OCI-LY7 (cell line): Measurements from ENCODE around the gene FOXL3. TPM values are rescaled to one million over a fixed set of nuclear protein-coding genes. Genes with fewer than 3 reads are reported as not detected.

ENCODE experiments used
- BruUV-seq: library from RNA; stranded (reverse); fragments of 400-500 nt; replicated peaks from 2 replicates; lab custom pipeline; 2021; lab: Mats Ljungman, UMichigan
- CTCF ChIA-PET: fragments of 300-600 bp; sonication (Branson Sonifier 250); formaldehyde crosslinking; loops from one replicate; lab custom pipeline; 2022; ENCODE audit warnings: antibody characterized with exemption; ENCODE audit not compliant: unreplicated experiment; lab: Charles Lee
- POLR2A ChIA-PET: fragments of 300-600 bp; sonication (Branson Sonifier 250); formaldehyde crosslinking; loops from one replicate; lab custom pipeline; 2022; ENCODE audit warnings: antibody characterized with exemption; lab: Charles Lee
- DNase-seq: peaks from one replicate; pipeline ENCODE4 v3.0.0-alpha.2; 2015; ENCODE audit warnings: low spot score
- H2AFZ ChIP-seq: fragments of 200-600 bp; sonication (generic), shearing (Covaris generic); 2 replicates; pipeline ENCODE4 v1.6.1; 2014; ENCODE audit warnings: mild to moderate bottlenecking, antibody characterized with exemption, low read length, moderate library complexity
- H3K27ac ChIP-seq: fragments of 200-600 bp; sonication (generic); 2 replicates; pipeline ENCODE4 v1.5.1; 2014; ENCODE audit warnings: mixed run types, low read depth, mild to moderate bottlenecking, moderate library complexity, low read length, inconsistent platforms; ENCODE audit not compliant: poor library complexity, severe bottlenecking
- H3K36me3 ChIP-seq: fragments of 200-600 bp; sonication (generic); 2 replicates; pipeline ENCODE4 v1.6.1; 2014; ENCODE audit warnings: mild to moderate bottlenecking, antibody characterized with exemption, low read length, moderate library complexity, mixed read lengths; ENCODE audit not compliant: insufficient read depth
- H3K4me1 ChIP-seq: fragments of 200-600 bp; sonication (generic); 2 replicates; pipeline ENCODE4 v1.5.1; 2014; ENCODE audit warnings: mild to moderate bottlenecking, low read length; ENCODE audit not compliant: insufficient read depth, poor library complexity, severe bottlenecking
- H3K4me2 ChIP-seq: fragments of 200-600 bp; sonication (generic); 2 replicates; pipeline ENCODE4 v1.6.1; 2014; ENCODE audit warnings: mild to moderate bottlenecking, low read length
- H3K4me3 ChIP-seq: fragments of 200-600 bp; sonication (generic); 2 replicates; pipeline ENCODE4 v1.5.1; 2014; ENCODE audit warnings: mild to moderate bottlenecking, low read depth, low read length; ENCODE audit not compliant: poor library complexity, severe bottlenecking
- H3K79me2 ChIP-seq: fragments of 200-600 bp; sonication (generic); 2 replicates; pipeline ENCODE4 v1.6.1; 2016; ENCODE audit warnings: low read depth, mild to moderate bottlenecking, low read length, moderate library complexity, mixed read lengths; ENCODE audit not compliant: insufficient read depth
- H3K9me2 ChIP-seq: fragments of 200-600 bp; sonication (generic); 2 replicates; pipeline ENCODE4 v1.6.1; 2016; ENCODE audit warnings: mild to moderate bottlenecking, low read length, mixed read lengths; ENCODE audit not compliant: insufficient read depth
- H3K9me3 ChIP-seq: fragments of 200-600 bp; sonication (generic); 2 replicates; pipeline ENCODE4 v1.6.1; 2014; ENCODE audit warnings: mild to moderate bottlenecking, mixed run types, low read length, mixed read lengths
- H4K20me1 ChIP-seq: fragments of 200-600 bp; sonication (generic); 2 replicates; pipeline ENCODE4 v1.6.1; 2014; ENCODE audit warnings: mild to moderate bottlenecking, antibody characterized with exemption, low read length, moderate library complexity, mixed read lengths; ENCODE audit not compliant: insufficient read depth
- EZH2phosphoT487 ChIP-seq: fragments of 200-600 bp; sonication (generic); IDR thresholded peaks from 2 replicates; pipeline ENCODE4 v1.6.1; 2018; ENCODE audit warnings: low read depth, borderline replicate concordance, mild to moderate bottlenecking, mixed run types, antibody characterized with exemption, low read length, moderate library complexity, mixed read lengths
- intact Hi-C: fragments of 100-400 bp; cut with micrococcal nuclease; formaldehyde crosslinking; loops from one replicate; pipeline ENCODE4 v1.10.0; 2022; ENCODE audit not compliant: unreplicated experiment
- total RNA-seq, 2 experiments: library from RNA; depleted of rRNA in 1 of 2; stranded (reverse); fragments of >200 nt in 1 of 2; shearing (Covaris generic) in 1 of 2; gene quantifications; 2 replicates each; pipeline ENCODE4 v1.2.3, GENCODE V29; 2014 to 2022
- TF ChIP-seq, protein P1 (sequence below): fragments of 200-600 bp; sonication (generic); conservative IDR thresholded peaks from 2 replicates; pipeline ENCODE4 v1.5.1; 2014; ENCODE audit warnings: mild to moderate bottlenecking, antibody characterized with exemption, low read length, moderate library complexity, mixed read lengths

Gene FOXL3
- total RNA-seq, 2 experiments from 2014 or later: not detected

- H3K9me2 ChIP-seq: no peaks in the 10 kb centered on the region
- BruUV-seq: no TSS peak
- no peak overlapping the region for H3K4me3 ChIP-seq
- no peak overlapping the region for H3K4me2 ChIP-seq
- ChIA-PET POLR2A (no interaction called here), CTCF (no interaction called here)
- no peak for TF ChIP-seq EZH2phosphoT487
- TF ChIP-seq, protein P1, sequence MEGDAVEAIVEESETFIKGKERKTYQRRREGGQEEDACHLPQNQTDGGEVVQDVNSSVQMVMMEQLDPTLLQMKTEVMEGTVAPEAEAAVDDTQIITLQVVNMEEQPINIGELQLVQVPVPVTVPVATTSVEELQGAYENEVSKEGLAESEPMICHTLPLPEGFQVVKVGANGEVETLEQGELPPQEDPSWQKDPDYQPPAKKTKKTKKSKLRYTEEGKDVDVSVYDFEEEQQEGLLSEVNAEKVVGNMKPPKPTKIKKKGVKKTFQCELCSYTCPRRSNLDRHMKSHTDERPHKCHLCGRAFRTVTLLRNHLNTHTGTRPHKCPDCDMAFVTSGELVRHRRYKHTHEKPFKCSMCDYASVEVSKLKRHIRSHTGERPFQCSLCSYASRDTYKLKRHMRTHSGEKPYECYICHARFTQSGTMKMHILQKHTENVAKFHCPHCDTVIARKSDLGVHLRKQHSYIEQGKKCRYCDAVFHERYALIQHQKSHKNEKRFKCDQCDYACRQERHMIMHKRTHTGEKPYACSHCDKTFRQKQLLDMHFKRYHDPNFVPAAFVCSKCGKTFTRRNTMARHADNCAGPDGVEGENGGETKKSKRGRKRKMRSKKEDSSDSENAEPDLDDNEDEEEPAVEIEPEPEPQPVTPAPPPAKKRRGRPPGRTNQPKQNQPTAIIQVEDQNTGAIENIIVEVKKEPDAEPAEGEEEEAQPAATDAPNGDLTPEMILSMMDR: no peak
- H4K20me1 ChIP-seq: no peaks in the 10 kb centered on the region
- H3K79me2 ChIP-seq: no peaks in the 10 kb centered on the region
- no peaks in the 10 kb centered on the region for H3K4me1 ChIP-seq
- no peak for DNase-seq
- no peak overlapping the region for H3K27ac ChIP-seq
- H3K36me3 ChIP-seq: no peaks in the 10 kb centered on the region
- no peaks in the 10 kb centered on the region for H3K9me3 ChIP-seq
- no peak overlapping the region for H2AFZ ChIP-seq
- intact Hi-C loops: loop anchor here (5.0 kb wide), 2 partner anchors 449 to 669 kb away; no protein-coding TSS in a partner anchor
Observed at GRCh38 chr7:323410-323809, 33.4 kb downstream of the FOXL3 start.

DNA sequence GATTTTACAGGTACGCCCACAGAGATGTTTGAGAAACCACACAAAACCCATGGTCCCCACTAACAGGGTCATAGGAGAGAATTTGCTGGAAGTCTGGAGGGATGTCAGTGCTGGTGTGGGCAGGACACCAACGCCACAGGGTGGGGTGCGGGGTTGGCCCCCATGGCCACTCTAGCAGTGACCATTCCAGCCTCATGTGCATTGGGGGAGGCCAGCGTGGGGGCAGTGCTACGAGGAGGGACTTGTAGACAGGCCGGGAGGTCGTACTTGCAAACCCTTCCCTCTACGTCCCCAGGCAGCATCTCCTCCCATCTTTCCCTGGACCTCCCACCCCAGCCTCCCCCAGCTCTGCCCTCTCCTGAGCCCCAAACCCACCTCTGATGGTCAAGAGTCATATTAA lies 34.0 kb downstream of the FOXL3 start:
- DNase-seq: no peak
- CTCF ChIA-PET: no interaction called here
- BruUV-seq: no TSS peak
- no peak for TF ChIP-seq EZH2phosphoT487
- TF ChIP-seq, protein P1: no peak
- Histone ChIP-seq H3K79me2 (no peaks in the 10 kb centered on the region), H3K27ac (no peak overlapping the region), H2AFZ (no peak overlapping the region), H3K9me2 (no peaks in the 10 kb centered on the region), H3K4me2 (no peak overlapping the region), H4K20me1 (no peaks in the 10 kb centered on the region), H3K4me3 (no peak overlapping the region), H3K9me3 (no peaks in the 10 kb centered on the region), H3K4me1 (no peaks in the 10 kb centered on the region), H3K36me3 (no peaks in the 10 kb centered on the region)
- POLR2A ChIA-PET: no interaction called here
- intact Hi-C loops: loop anchor here (5.0 kb wide), 2 partner anchors 448 to 668 kb away; no protein-coding TSS in a partner anchor

- Histone ChIP-seq H3K9me2 (no peaks in the 10 kb centered on the region), H2AFZ (no peak overlapping the region), H3K79me2 (no peaks in the 10 kb centered on the region), H3K36me3 (no peaks in the 10 kb centered on the region), H4K20me1 (no peaks in the 10 kb centered on the region), H3K4me2 (no peak overlapping the region), H3K27ac (no peak overlapping the region), H3K4me1 (no peaks in the 10 kb centered on the region), H3K4me3 (no peak overlapping the region), H3K9me3 (no peaks in the 10 kb centered on the region)
- POLR2A ChIA-PET: no interaction called here
- DNase-seq: no peak
- no TSS peak for BruUV-seq
- TF ChIP-seq, protein P1: no peak
- no peak for TF ChIP-seq EZH2phosphoT487
- CTCF ChIA-PET: no interaction called here
- intact Hi-C loops: no loop called here
Observed at GRCh38 chr7:325051-325798, 35.3 kb downstream of the FOXL3 start.
